ENCODE data around the gene OR10A2. TPM values are rescaled to one million over a fixed set of nuclear protein-coding genes. Genes with fewer than 3 reads are reported as not detected.
"Not testable (repeated sequence)": the region's sequence is repeated elsewhere in the genome, so short reads cannot be mapped to it uniquely, and the experiment has no call there.

OR10A2 gene
- total RNA-seq, 1 donor from 2014 or later = not detected

DNA sequence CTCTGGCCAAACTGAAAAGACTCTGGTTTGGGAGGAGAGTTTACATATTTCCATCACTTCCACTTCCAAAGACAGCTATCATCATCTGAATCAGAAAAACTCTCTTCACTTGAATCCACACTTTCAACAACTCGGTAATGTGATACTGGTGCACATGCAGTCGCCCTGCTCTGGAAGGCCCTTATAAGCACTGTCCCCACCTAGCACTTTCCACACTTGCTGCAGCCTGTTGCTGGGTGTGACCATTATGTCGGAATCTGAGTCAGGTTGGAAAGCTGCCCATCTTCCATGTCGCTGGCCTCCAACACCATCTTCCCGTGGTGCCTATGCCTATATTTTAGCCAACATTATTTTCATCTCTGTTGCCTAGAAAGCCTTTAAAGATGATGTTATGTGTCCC, 18.5 kb upstream of the OR10A2 start:
- H3K27ac Mint-ChIP-seq = no peak overlapping the region

GRCh38 chr11:6845383-6845782, 17.5 kb upstream of the OR10A2 start, which contains the start of gene OR10A5:
OR10A5 (plus strand) TSS chr11:6845683; CDS start chr11:6845683, 0 bp downstream.
- DNase-seq (ENCODE audit: extremely low spot score, unreplicated experiment) = no peak
- Mint-ChIP-seq H3K9me3 (peaks cover 8% of the 10 kb centered on the region), H3K4me3 (no peak within 1 kb of the TSS), H3K36me3 (no peaks in the 10 kb centered on the region), H3K4me1 (ENCODE audit: unreplicated experiment) (peaks cover 5% of the 10 kb centered on the region), H3K27me3 (no peaks in the 10 kb centered on the region), H3K27ac (no peak within 1 kb of the TSS)
- TF ChIP-seq, protein P1, sequence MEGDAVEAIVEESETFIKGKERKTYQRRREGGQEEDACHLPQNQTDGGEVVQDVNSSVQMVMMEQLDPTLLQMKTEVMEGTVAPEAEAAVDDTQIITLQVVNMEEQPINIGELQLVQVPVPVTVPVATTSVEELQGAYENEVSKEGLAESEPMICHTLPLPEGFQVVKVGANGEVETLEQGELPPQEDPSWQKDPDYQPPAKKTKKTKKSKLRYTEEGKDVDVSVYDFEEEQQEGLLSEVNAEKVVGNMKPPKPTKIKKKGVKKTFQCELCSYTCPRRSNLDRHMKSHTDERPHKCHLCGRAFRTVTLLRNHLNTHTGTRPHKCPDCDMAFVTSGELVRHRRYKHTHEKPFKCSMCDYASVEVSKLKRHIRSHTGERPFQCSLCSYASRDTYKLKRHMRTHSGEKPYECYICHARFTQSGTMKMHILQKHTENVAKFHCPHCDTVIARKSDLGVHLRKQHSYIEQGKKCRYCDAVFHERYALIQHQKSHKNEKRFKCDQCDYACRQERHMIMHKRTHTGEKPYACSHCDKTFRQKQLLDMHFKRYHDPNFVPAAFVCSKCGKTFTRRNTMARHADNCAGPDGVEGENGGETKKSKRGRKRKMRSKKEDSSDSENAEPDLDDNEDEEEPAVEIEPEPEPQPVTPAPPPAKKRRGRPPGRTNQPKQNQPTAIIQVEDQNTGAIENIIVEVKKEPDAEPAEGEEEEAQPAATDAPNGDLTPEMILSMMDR (conservative IDR thresholded peaks at IDR 0.05) = no peak

More for the DNA sequence above, 18.5 kb upstream of the OR10A2 start:
- no peaks in the 10 kb centered on the region for H3K27me3 Mint-ChIP-seq
- peaks cover 5% of the 10 kb centered on the region for H3K4me1 Mint-ChIP-seq (ENCODE audit: unreplicated experiment)
- peaks cover 5% of the 10 kb centered on the region for H3K9me3 Mint-ChIP-seq
- TF ChIP-seq, protein P1 (conservative IDR thresholded peaks at IDR 0.05) = no peak
- no peak overlapping the region for H3K4me3 Mint-ChIP-seq
- H3K36me3 Mint-ChIP-seq = no peaks in the 10 kb centered on the region
- DNase-seq (ENCODE audit: extremely low spot score, unreplicated experiment) = no peak

DNA sequence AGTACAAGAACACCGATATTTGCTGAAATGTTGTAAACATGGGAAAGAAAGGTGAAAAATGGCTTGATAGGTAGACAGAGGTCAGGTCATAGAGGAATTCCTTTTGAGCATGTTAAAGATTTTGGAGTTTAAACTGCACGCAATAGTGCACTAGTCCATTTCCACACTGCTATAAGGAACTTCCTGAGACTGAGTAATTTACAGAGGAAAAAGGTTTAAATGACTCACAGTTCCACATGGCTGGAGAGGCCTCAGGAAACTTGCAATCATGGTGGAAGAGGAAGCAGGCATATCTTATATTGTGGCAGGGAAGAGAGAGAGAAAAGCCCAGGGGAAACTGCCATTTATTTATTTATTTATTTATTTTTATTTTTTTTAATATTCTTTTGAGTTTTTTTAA, 12.3 kb upstream of the OR10A2 start:
- Mint-ChIP-seq H3K27ac (no peak overlapping the region), H3K4me1 (ENCODE audit: unreplicated experiment) (no peaks in the 10 kb centered on the region), H3K9me3 (peaks cover 16% of the 10 kb centered on the region), H3K36me3 (no peaks in the 10 kb centered on the region), H3K4me3 (no peak overlapping the region), H3K27me3 (no peaks in the 10 kb centered on the region)
- DNase-seq (ENCODE audit: extremely low spot score, unreplicated experiment) = no peak
- TF ChIP-seq, protein P1 (conservative IDR thresholded peaks at IDR 0.05) = no peak

DNA sequence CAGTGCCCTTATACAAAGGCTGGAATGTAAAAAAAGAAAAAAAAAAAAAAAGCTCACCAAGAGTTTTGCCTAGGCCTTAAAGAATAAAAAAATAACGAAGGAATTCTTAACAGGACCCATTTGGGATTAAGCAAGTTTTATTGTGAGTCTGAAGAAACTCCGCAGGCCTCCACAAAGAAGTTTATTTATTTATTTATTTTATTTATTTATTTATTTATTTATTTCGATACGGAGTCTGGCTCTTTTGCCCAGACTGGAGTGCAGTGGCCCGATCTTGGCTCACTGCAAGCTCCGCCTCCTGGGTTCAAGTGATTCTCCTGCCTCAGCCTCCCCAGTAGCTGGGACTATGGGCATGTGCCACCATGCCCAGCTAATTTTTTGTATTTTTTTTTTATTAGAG, 8.1 kb upstream of the OR10A2 start:
- not testable (repeated sequence) for H3K27ac Mint-ChIP-seq; H3K27me3 Mint-ChIP-seq; H3K36me3 Mint-ChIP-seq; H3K4me1 Mint-ChIP-seq (ENCODE audit: unreplicated experiment); H3K4me3 Mint-ChIP-seq; DNase-seq (ENCODE audit: extremely low spot score, unreplicated experiment)
- peaks cover 16% of the 10 kb centered on the region for H3K9me3 Mint-ChIP-seq

DNA sequence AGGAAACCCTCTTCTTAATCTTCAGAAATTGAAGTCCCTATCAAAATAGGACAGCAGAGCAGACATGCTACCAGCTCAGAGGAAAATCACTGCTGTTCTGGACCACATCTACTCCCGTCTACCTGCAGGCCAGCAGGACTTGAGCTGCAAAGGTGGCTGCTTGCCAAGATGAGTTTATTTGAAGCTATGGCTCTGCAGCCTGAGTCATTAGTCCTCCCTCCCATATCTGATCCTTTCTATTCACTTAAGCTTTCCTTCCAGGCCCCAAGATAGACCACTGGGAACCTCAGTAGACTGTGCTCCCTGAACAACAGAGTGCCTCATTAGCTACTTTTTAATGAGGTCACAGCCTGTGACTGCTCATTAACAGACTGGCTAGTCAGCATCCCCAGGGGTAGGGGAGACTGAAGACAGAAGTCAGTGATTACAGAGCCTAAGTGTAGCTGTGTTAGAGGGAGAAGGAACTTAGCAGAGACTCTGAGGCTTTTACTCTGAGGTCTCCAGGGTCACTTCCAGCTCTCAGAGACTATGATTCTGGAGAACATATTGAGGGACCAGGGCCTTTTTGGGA, 6.8 kb upstream of the OR10A2 start:
- TF ChIP-seq, protein P1 (conservative IDR thresholded peaks at IDR 0.05) = no peak
- Mint-ChIP-seq H3K4me1 (ENCODE audit: unreplicated experiment) (no peaks in the 10 kb centered on the region), H3K4me3 (no peak overlapping the region), H3K9me3 (peaks cover 10% of the 10 kb centered on the region), H3K36me3 (no peaks in the 10 kb centered on the region), H3K27me3 (no peaks in the 10 kb centered on the region), H3K27ac (no peak overlapping the region)
- no peak for DNase-seq (ENCODE audit: extremely low spot score, unreplicated experiment)

GRCh38 chr11:6856871-6857270, 6.0 kb upstream of the OR10A2 start:
- H3K4me1 Mint-ChIP-seq (ENCODE audit: unreplicated experiment) = no peaks in the 10 kb centered on the region
- no peaks in the 10 kb centered on the region for H3K27me3 Mint-ChIP-seq
- H3K4me3 Mint-ChIP-seq = no peak overlapping the region
- DNase-seq (ENCODE audit: extremely low spot score, unreplicated experiment) = no peak
- H3K9me3 Mint-ChIP-seq = peaks cover 5% of the 10 kb centered on the region
- no peaks in the 10 kb centered on the region for H3K36me3 Mint-ChIP-seq
- H3K27ac Mint-ChIP-seq = no peak overlapping the region
- TF ChIP-seq, protein P1 (conservative IDR thresholded peaks at IDR 0.05) = no peak
